ENCODE data around the gene PCNT.
"Not testable (repeated sequence)": the region's sequence is repeated elsewhere in the genome, so short reads cannot be mapped to it uniquely, and the experiment has no call there.

The PCNT gene

GRCh38 chr21:46428286-46428685 is 104.3 kb downstream of the PCNT start:
- no peak for DNase-seq

GRCh38 chr21:46428987-46429710 is 105.2 kb downstream of the PCNT start:
- no peak for DNase-seq

DNA sequence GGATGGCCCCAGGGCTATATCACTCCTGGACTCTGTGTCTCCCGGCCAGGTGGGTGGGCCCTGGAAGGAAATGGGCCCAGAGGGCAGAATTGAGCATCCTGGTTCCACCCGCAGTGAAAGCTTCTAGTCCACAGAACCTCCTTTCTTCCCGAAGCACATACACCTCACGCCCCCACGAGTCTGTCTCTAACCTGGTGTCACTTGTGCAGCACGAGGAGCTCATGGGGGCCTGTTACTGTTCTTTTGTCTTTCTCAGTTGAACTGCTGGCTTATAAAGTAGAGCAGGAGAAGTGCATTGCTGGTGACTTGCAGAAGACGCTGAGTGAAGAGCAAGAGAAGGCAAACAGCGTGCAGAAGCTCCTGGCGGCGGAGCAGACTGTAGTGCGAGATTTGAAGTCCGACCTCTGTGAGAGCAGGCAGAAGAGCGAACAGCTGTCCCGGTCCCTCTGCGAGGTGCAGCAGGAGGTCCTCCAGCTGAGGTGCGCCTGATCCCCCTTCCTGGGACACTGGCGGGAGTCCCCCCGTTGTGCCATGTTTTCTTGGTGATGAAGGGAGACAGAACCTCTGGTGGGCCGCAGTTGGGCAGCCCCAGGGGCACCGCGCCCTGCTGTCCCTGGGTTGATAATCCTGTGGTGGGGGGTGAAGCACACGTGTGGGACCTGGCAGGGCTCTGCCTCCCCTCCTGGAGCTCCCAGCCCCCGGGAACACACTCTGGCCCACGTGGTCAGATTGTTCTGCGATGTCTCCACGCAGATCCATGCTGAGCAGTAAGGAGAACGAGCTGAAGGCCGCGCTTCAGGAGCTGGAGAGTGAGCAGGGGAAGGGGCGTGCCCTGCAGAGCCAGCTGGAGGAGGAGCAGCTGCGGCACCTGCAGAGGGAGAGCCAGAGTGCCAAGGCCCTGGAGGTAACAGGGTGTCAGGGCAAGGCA is 106.1 kb downstream of the PCNT start:
- DNase-seq: no peak

DNA sequence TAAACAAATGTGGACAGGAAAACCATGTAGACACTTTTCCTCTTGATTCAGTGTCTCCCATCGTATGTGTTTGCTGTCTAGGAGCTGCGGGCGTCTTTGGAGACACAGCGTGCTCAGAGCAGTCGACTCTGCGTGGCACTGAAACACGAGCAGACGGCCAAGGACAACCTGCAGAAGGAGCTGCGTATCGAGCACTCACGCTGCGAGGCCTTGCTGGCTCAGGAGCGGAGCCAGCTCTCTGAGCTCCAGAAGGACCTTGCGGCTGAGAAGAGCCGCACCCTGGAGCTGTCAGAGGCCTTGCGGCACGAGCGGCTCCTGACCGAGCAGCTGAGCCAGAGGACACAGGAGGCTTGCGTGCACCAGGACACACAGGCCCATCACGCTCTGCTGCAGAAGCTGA is 107.5 kb downstream of the PCNT start:
- no peak for DNase-seq

DNA sequence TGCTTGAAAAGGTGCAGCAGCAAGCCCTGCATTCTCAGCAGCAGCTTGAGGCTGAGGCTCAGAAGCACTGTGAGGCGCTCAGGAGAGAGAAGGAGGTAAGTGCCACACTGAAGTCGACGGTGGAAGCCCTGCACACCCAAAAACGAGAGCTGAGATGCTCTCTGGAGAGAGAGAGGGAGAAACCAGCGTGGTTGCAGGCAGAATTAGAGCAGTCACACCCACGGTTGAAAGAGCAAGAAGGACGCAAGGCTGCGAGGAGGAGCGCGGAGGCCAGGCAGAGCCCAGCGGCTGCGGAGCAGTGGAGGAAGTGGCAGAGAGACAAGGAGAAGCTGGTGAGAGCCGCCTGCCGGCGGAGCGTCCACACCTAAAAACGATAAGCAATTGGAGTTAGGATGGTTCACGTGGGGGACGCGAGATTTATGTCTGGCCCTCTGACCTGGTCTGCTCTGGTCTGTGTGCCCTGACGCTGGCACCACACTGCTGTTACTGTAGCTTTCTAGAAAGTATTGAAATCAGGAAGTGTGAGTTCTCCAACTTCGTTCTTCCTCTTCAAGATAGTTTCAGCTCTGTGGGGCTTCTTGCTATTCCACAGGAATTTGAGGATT is 108.0 kb downstream of the PCNT start:
- DNase-seq: no peak

- DNase-seq: not testable (repeated sequence)
Measured at GRCh38 chr21:46433116-46433515, 109.2 kb downstream of the PCNT start.

- DNase-seq: no peak
Measured at GRCh38 chr21:46434322-46434958, 110.5 kb downstream of the PCNT start.

DNA sequence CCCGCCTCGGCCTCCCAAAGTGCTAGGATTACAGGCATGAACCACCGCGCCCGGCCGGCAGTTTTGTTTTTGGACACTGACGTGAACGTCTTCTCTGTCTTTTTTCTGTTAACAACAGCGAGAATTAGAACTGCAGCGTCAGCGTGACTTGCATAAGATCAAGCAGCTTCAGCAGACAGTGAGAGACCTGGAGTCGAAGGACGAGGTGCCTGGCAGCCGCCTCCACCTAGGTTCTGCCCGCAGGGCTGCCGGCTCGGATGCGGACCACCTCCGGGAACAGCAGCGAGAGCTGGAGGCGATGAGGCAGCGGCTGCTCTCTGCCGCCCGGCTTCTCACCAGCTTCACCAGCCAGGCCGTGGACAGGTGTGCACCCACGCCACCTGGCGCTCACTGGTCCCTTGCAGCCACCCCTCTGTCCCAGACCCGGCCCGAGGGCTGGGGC is 111.9 kb downstream of the PCNT start:
- no peak for DNase-seq

GRCh38 chr21:46436621-46437020 is 112.7 kb downstream of the PCNT start:
- no peak for DNase-seq

DNA sequence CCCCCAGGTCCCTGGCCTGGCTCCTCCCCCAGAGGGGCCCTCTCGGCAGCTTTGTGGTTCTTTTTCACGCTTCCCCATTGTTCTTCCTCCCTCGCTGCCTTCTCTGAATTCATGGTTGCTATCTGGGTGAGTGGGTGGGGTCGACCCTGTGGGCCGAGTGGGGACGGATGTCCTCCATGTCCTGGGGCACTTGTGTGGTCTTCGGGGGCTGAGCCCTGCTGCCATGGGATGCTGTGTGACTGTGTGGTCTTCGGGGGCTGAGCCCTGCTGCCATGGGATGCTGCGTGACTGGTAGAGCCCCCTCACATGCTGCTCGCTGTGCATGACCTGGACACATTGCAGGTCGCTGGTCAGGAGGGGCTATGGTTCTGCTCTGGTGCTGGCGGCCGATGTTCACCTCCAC is 113.1 kb downstream of the PCNT start:
- no peak for DNase-seq

GRCh38 chr21:46437511-46437910 is 113.6 kb downstream of the PCNT start:
- no peak for DNase-seq

DNA sequence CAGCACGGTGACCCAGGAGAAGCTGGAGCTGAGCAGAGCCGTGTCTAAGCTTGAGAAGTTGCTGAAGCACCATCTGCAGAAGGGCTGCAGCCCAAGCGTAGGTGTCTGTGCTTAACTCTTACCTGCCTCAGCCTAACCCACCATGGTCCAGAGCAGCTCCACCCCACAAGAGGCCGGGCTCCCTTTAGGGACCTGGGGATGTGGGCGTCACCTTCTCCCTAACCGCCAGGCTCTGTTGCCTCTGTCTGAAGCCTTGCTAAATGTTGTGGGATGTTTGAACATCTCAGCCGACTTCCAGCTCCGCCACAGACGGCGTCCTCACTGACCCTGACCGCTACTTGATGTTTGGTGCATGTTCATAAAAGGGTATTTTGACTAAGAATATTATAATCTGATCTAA is 114.3 kb downstream of the PCNT start:
- no peak for DNase-seq

- no peak for DNase-seq
Measured at GRCh38 chr21:46439906-46440305, 116.0 kb downstream of the PCNT start.

DNA sequence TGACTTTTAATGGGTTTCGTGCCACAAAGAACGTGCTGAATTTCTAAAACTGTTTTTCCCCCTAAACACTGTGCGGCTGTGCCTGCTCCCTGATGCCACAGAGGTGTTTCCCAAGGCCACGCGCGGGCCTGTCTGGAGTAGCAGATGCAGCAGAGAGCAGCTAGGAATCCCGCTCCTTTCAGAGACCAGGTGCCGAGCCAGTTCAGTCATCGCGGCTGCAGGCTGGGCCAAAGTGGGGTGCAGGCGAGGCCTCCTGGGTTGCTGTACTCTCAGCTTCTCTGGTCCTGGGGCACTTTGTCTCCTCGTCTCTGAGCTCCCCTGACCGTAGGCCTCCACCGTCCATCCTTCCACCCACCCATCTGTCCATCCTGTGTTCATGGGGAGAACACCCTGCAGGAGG is 117.4 kb downstream of the PCNT start:
- no peak for DNase-seq

DNA sequence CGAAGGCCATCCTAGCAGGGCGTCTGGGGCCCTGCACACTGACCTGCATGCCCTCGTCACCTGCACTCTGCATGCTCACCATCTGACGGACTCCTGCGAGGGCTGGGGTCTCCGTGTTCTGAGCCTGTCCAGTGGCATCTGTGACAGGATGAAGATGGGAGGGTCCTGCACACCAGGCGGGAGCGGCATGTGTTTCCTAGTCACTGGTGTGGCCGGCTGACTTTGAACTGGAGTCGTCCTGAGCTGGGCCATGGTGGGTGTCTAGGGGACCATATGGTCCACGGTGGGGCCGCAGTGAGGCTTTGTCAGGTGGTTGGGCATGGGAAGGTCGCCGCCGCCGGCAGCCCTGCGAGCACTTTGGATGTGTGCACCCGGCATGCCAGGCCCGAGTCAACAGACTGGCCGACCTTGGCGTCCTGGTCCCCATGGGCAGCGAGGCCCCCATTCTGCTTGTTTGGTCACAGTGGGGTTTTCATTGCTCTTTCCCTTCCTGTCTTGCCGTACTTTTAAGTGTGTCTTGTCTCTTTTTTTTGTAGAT is 118.1 kb downstream of the PCNT start:
- DNase-seq: no peak

GRCh38 chr21:46442938-46443337 is 119.0 kb downstream of the PCNT start:
- DNase-seq: no peak

GRCh38 chr21:46443910-46444309 is 120.0 kb downstream of the PCNT start:
- DNase-seq: no peak

- DNase-seq: no peak
Measured at GRCh38 chr21:46448108-46448507, 124.2 kb downstream of the PCNT start.

GRCh38 chr21:46448855-46449254 is 124.9 kb downstream of the PCNT start:
- DNase-seq: not testable (repeated sequence)

DNA sequence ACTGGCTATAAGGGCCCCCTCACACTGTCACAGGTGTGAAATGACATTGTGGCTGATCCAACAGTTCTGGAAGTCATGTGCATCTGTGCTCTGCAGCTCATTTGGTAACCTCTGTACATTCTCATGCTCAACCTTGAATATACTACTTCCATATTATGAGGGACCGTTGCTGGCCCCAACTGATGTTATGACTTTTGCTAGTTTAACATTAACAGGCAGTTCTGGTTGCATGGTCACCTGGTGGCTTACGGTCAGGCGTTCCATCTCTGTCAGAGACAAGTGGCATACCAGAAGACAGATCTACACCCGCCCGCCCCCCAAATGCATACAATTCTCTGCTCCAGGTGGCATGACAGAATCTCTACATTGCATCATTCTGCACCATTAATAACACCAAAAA is 128.8 kb downstream of the PCNT start:
- no peak for DNase-seq

DNA sequence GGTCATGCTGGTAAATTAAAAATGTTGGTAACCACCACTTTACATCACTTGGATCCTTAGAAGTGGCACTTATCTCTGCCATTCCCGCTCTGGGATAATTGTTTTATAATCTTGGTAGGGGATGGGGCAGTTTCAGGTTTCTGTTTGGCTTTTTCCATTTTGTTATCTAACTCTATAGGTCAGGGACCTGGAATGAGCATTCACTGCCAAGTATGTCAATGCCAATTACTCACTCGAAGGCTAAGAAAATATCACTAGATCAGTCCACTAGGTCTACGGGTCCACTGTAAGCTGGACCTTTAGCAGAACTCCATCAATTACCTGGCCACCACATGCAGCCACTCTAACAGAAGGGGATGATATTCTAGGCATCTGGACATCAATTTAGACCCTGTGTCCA is 130.2 kb downstream of the PCNT start:
- DNase-seq: no peak

GRCh38 chr21:46454634-46455390 is 130.9 kb downstream of the PCNT start:
- DNase-seq: no peak

All from right forelimb (tissue), 1 donor.